PC-9 (cell line): Measurements from ENCODE around the gene AFG1L. TPM values are rescaled to one million over a fixed set of nuclear protein-coding genes. Genes with fewer than 3 reads are reported as not detected.
"Not testable (repeated sequence)": the region's sequence is repeated elsewhere in the genome, so short reads cannot be mapped to it uniquely, and the experiment has no call there.

Experiments
- BruUV-seq: library from RNA; stranded (reverse); fragments of 400-500 nt; replicated peaks from 2 replicates; lab custom pipeline; 2021; lab: Mats Ljungman, UMichigan
- CTCF ChIA-PET: fragments of 300-600 bp; sonication (Branson Sonifier 250); formaldehyde crosslinking; loops from one replicate; lab custom pipeline; 2022; ENCODE audit warnings: antibody characterized with exemption; lab: Charles Lee
- POLR2A ChIA-PET: fragments of 300-600 bp; sonication (Branson Sonifier 250); formaldehyde crosslinking; loops from one replicate; lab custom pipeline; 2022; ENCODE audit warnings: antibody characterized with exemption; ENCODE audit not compliant: unreplicated experiment; lab: Charles Lee
- DNase-seq, 2 experiments: peaks; one replicate each; pipeline versions ENCODE4 v3.0.0 to v3.0.0-alpha.2; 2015 to 2022; ENCODE audit warnings: mixed read lengths in 1 of 2
- H2AFZ ChIP-seq: fragments of 200-600 bp; sonication (generic); 2 replicates; pipeline ENCODE4 v1.8.1; 2017; ENCODE audit warnings: antibody characterized with exemption
- H3F3A ChIP-seq: fragments of 200-600 bp; sonication (generic); 2 replicates; pipeline ENCODE4 v1.8.1; 2017; ENCODE audit warnings: antibody characterized with exemption, mild to moderate bottlenecking, low read depth; ENCODE audit not compliant: insufficient read depth
- H3K27ac ChIP-seq: fragments of 200-600 bp; sonication (generic); 2 replicates; pipeline ENCODE4 v1.6.1; 2016; ENCODE audit warnings: mixed run types
- H3K27me3 ChIP-seq: fragments of 200-600 bp; sonication (generic); 2 replicates; pipeline ENCODE4 v1.6.1; 2016; ENCODE audit warnings: low read depth, mixed run types; ENCODE audit not compliant: insufficient read depth
- H3K36me3 ChIP-seq: fragments of 200-600 bp; sonication (generic); 2 replicates; pipeline ENCODE4 v1.6.1; 2016; ENCODE audit warnings: low read depth, mixed run types
- H3K4me1 ChIP-seq: fragments of 200-600 bp; sonication (generic); replicated peaks from 2 replicates; pipeline ENCODE4 v1.6.1; 2016; ENCODE audit warnings: mixed run types; ENCODE audit not compliant: insufficient read depth
- H3K4me2 ChIP-seq: fragments of 200-600 bp; sonication (generic); 2 replicates; pipeline ENCODE4 v1.6.1; 2017; ENCODE audit warnings: mixed run types
- H3K4me3 ChIP-seq: fragments of 200-600 bp; sonication (generic); 2 replicates; pipeline ENCODE4 v1.6.1; 2016; ENCODE audit warnings: mixed run types
- H3K79me2 ChIP-seq: fragments of 200-600 bp; sonication (generic); 2 replicates; pipeline ENCODE4 v1.6.1; 2017; ENCODE audit warnings: low read depth, mixed run types
- H3K9me2 ChIP-seq: fragments of 200-600 bp; sonication (generic); 2 replicates; pipeline ENCODE4 v1.8.1; 2017; ENCODE audit warnings: mild to moderate bottlenecking; ENCODE audit not compliant: insufficient read depth
- H3K9me3 ChIP-seq: fragments of 200-600 bp; sonication (generic); 2 replicates; pipeline ENCODE4 v1.8.1; 2016; ENCODE audit warnings: low read depth; ENCODE audit not compliant: insufficient read depth
- H4K20me1 ChIP-seq: fragments of 200-600 bp; sonication (generic); 2 replicates; pipeline ENCODE4 v1.8.1; 2017; ENCODE audit not compliant: insufficient read depth
- CTCF ChIP-seq: fragments of 200-600 bp; sonication (generic); conservative IDR thresholded peaks from 2 replicates; pipeline ENCODE4 v1.6.1; 2017; ENCODE audit warnings: mixed run types, antibody characterized with exemption, mild to moderate bottlenecking, moderate library complexity
- EZH2 ChIP-seq: fragments of 200-600 bp; sonication (generic); IDR thresholded peaks from 2 replicates; pipeline ENCODE4 v1.8.0; 2017; ENCODE audit warnings: antibody characterized with exemption, low read depth
- intact Hi-C: fragments of 100-400 bp; cut with micrococcal nuclease; formaldehyde crosslinking; loops from one replicate; pipeline ENCODE4 v1.10.0; 2022; ENCODE audit not compliant: unreplicated experiment
- total RNA-seq: library from RNA; stranded (reverse); gene quantifications from 2 replicates; pipeline ENCODE4 v1.2.3, GENCODE V29; 2021

The AFG1L gene
- total RNA-seq, 1 experiment from 2014 or later: 8.9 TPM

- CTCF ChIA-PET: no interaction called here
- TF ChIP-seq EZH2: no peak
- Histone ChIP-seq H3K79me2 (no peaks in the 10 kb centered on the region), H2AFZ (no peak overlapping the region), H3K4me1 (no peaks in the 10 kb centered on the region), H3K27ac (no peak overlapping the region), H3K4me2 (no peak overlapping the region), H4K20me1 (no peaks in the 10 kb centered on the region), H3K36me3 (no peaks in the 10 kb centered on the region), H3K9me3 (no peaks in the 10 kb centered on the region), H3K4me3 (no peak overlapping the region), H3K9me2 (no peaks in the 10 kb centered on the region; the same call in 1 of the 2 replicates), H3F3A (no peaks in the 10 kb centered on the region; the same call in 1 of the 2 replicates), H3K27me3 (no peaks in the 10 kb centered on the region)
- BruUV-seq: no TSS peak
- intact Hi-C loops: no loop called here
- POLR2A ChIA-PET: no interaction called here
- no peak for DNase-seq
These were observed 7.5 kb upstream of the AFG1L start for GRCh38 chr6:108287373-108287772.

DNA sequence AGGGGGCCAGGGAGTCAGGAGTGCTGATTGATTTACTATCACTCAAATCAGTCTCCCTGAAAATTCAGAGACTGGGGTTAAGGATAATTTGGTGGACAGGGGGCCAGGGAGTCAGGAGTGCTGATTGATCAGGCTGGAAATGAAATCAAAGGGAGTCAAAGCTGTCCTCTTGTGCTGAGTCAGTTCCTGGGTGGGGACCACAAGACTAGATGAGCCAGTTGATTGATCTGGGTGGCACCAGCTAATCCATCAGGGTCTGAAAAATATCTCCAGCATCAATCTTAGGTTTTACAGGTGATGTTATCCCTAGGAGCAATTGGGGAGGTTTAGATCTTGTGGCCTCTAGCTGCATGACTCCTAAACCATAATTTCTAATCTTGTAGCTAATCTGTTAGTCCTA is 6.1 kb upstream of the AFG1L start:
- ChIA-PET CTCF (no interaction called here), POLR2A (no interaction called here)
- Histone ChIP-seq H3K27ac (no peak overlapping the region), H3K9me2 (no peaks in the 10 kb centered on the region), H3K9me3 (no peaks in the 10 kb centered on the region), H3K4me1 (peaks cover 2% of the 10 kb centered on the region), H3K36me3 (no peaks in the 10 kb centered on the region), H2AFZ (peak overlapping the region; percentile 8; the same call in 1 of the 2 replicates), H3K4me2 (no peak overlapping the region), H3K27me3 (no peaks in the 10 kb centered on the region), H3K4me3 (no peak overlapping the region), H3F3A (peaks cover 2% of the 10 kb centered on the region; the same call in 1 of the 2 replicates), H3K79me2 (no peaks in the 10 kb centered on the region), H4K20me1 (no peaks in the 10 kb centered on the region)
- TF ChIP-seq EZH2 (no peak), CTCF (no peak)
- intact Hi-C loops: no loop called here
- DNase-seq: no peak
- BruUV-seq: no TSS peak

DNA sequence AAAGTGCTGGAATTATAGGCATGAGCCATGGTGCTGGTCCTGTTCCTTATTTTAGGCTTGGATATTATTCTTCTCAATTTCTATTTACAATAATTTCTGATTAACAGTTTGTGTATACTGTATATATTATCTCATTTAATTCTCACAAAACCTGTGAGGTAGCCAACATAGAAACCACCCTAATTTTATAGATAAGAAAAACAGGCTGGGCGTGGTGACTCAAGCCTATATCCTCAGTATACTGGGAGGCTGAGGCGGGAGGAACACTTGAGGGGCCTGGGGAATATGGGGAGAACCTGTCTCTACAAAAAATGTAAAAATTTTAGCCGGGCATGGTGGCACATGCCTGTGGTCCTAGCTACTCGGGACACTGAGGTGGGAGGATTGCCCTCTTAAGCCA is 3.8 kb upstream of the AFG1L start:
- H3K4me3 ChIP-seq: no peak overlapping the region
- POLR2A ChIA-PET: no interaction called here
- intact Hi-C loops: no loop called here
- CTCF ChIA-PET: no interaction called here
- H2AFZ ChIP-seq: no peak overlapping the region
- H4K20me1 ChIP-seq: no peaks in the 10 kb centered on the region
- peaks cover 7% of the 10 kb centered on the region for H3K4me1 ChIP-seq
- no TSS peak for BruUV-seq
- H3K9me2 ChIP-seq: no peaks in the 10 kb centered on the region
- no peaks in the 10 kb centered on the region for H3K36me3 ChIP-seq
- no peaks in the 10 kb centered on the region for H3K27me3 ChIP-seq
- no peak for DNase-seq
- peaks cover 8% of the 10 kb centered on the region; the same call in 1 of the 2 replicates for H3F3A ChIP-seq
- H3K27ac ChIP-seq: no peak overlapping the region
- no peak for TF ChIP-seq EZH2
- no peak for TF ChIP-seq CTCF
- H3K79me2 ChIP-seq: peaks cover 9% of the 10 kb centered on the region
- no peak overlapping the region for H3K4me2 ChIP-seq
- no peaks in the 10 kb centered on the region for H3K9me3 ChIP-seq

GRCh38 chr6:108292561-108292960 is 2.3 kb upstream of the AFG1L start:
- intact Hi-C loops, BruUV-seq, H3K4me3 ChIP-seq, H3K27me3 ChIP-seq, DNase-seq, H2AFZ ChIP-seq, H3K9me2 ChIP-seq, H4K20me1 ChIP-seq, H3K4me2 ChIP-seq, H3K4me1 ChIP-seq, CTCF ChIA-PET, H3K27ac ChIP-seq, H3F3A ChIP-seq, H3K36me3 ChIP-seq, H3K9me3 ChIP-seq: not testable (repeated sequence)
- POLR2A ChIA-PET: interaction anchor here (0.7 kb wide), 1 partner anchor 31 kb away, joined by 10 read pairs; no protein-coding TSS in a partner anchor
- peaks cover 22% of the 10 kb centered on the region for H3K79me2 ChIP-seq
